HepG2 (cell line): Measurements from ENCODE around the gene PAX7. TPM values are rescaled to one million over a fixed set of nuclear protein-coding genes. Genes with fewer than 3 reads are reported as not detected.

Source experiments
- ATAC-seq: fragments of 200-7000 bp; cut with Tn5 transposase; 3 replicates; pipeline ENCODE4 v1.9.1; 2020; ENCODE audit warnings: mild to moderate bottlenecking, moderate library complexity
- BruUV-seq: library from RNA; stranded (reverse); fragments of 400-500 nt; replicated peaks from 2 replicates; lab custom pipeline; 2021; lab: Mats Ljungman, UMichigan
- CTCF ChIA-PET: fragments of 300-600 bp; formaldehyde crosslinking; extraction: SDS; loops from one replicate; lab custom pipeline; 2021; ENCODE audit warnings: low total read pairs, inconsistent platforms, low intra/inter-chr PET ratio; lab: Yijun Ruan, JAX
- POLR2A ChIA-PET: fragments of 350-600 bp; sonication (Branson Sonifier 250); formaldehyde crosslinking; loops from one replicate; lab custom pipeline; 2020; ENCODE audit warnings: antibody characterized with exemption, inconsistent platforms; lab: Yijun Ruan, JAX
- DNase-seq: peaks from one replicate; pipeline ENCODE4 v3.0.0-alpha.2; 2015; ENCODE audit warnings: low spot score
- FAIRE-seq: peaks from 3 replicates; lab custom pipeline; 2011; peaks lifted over from hg19 to GRCh38; lab: Jason Lieb, UNC
- H2AFZ ChIP-seq: one replicate; pipeline ENCODE4 v1.6.1; 2011; ENCODE audit warnings: low read length, inconsistent platforms
- H3K27ac ChIP-seq: fragments of 300-600 bp; 3 replicates; pipeline ENCODE4 v1.8.0; 2011; ENCODE audit warnings: mixed run types, mild to moderate bottlenecking, mixed read lengths, low read length, inconsistent platforms; ENCODE audit not compliant: insufficient read depth; ENCODE audit errors: extremely low read length
- H3K27me3 ChIP-seq, 2 experiments: fragments of 200-600 bp in 1 of 2; 2 replicates in 1 of 2; 3 replicates in 1 of 2; pipeline versions ENCODE4 v1.6.0 to v1.8.0; 2011; ENCODE audit warnings: low read length in 2 of 2, mild to moderate bottlenecking in 2 of 2, moderate library complexity in 2 of 2, inconsistent platforms in 1 of 2; ENCODE audit not compliant: insufficient read depth in 2 of 2, control insufficient read depth in 1 of 2
- H3K36me3 ChIP-seq, 2 experiments: fragments of 200-600 bp in 1 of 2; replicated peaks in 1 of 2; 2 replicates in 1 of 2; 3 replicates in 1 of 2; pipeline versions ENCODE4 v1.5.1 to v1.8.0; 2011; ENCODE audit warnings: low read length in 2 of 2, inconsistent platforms in 1 of 2; ENCODE audit not compliant: insufficient read depth in 2 of 2, control insufficient read depth in 1 of 2
- H3K4me1 ChIP-seq: 2 replicates; pipeline ENCODE4 v1.5.1; 2012; ENCODE audit warnings: low read length, inconsistent platforms; ENCODE audit not compliant: insufficient read depth
- H3K4me2 ChIP-seq: 2 replicates; pipeline ENCODE4 v1.6.0; 2011; ENCODE audit warnings: low read depth, low read length, inconsistent platforms
- H3K4me3 ChIP-seq, 3 experiments: fragments of 200-600 bp in 1 of 3; sonication (generic), shearing (Covaris generic) in 1 of 3; replicated peaks in 1 of 3; 2 replicates each; pipeline ENCODE4 v1.5.1; 2011 to 2016; ENCODE audit warnings: low read length in 3 of 3, inconsistent platforms in 2 of 3, low read depth in 2 of 3, mild to moderate bottlenecking in 2 of 3, control low read depth in 1 of 3, mixed read lengths in 1 of 3; ENCODE audit not compliant: insufficient read depth in 1 of 3
- H3K79me2 ChIP-seq: one replicate; pipeline ENCODE4 v1.6.1; 2011; ENCODE audit warnings: low read length, inconsistent platforms; ENCODE audit not compliant: insufficient read depth
- H3K9ac ChIP-seq: 2 replicates; pipeline ENCODE4 v1.6.0; 2011; ENCODE audit warnings: mild to moderate bottlenecking, low read depth, low read length, inconsistent platforms; ENCODE audit not compliant: insufficient read depth
- H3K9me3 ChIP-seq: 2 replicates; pipeline ENCODE4 v1.5.1; 2012; ENCODE audit warnings: mild to moderate bottlenecking, low read length
- H4K20me1 ChIP-seq: 2 replicates; pipeline ENCODE4 v1.6.0; 2011; ENCODE audit warnings: inconsistent platforms, mild to moderate bottlenecking, low read length, moderate library complexity; ENCODE audit not compliant: insufficient read depth
- HNF1A ChIP-seq, 2 experiments: sonication (generic) in 1 of 2; formaldehyde crosslinking in 1 of 2; IDR thresholded peaks; 2 replicates each; pipeline versions ENCODE4 v1.4.0 to v1.6.1; 2016 to 2020; ENCODE audit warnings: borderline replicate concordance in 1 of 2, low read depth in 1 of 2, mild to moderate bottlenecking in 1 of 2, missing genetic modification reagents in 1 of 2
- MAF1 ChIP-seq: sonication (generic); formaldehyde crosslinking; IDR thresholded peaks from 2 replicates; pipeline ENCODE4 v1.5.0; 2020; ENCODE audit warnings: missing genetic modification reagents, borderline replicate concordance
- MLXIP ChIP-seq: sonication (generic); formaldehyde crosslinking; IDR thresholded peaks from 2 replicates; pipeline ENCODE4 v1.9.0; 2021; ENCODE audit warnings: missing genetic modification reagents, borderline replicate concordance
- PHF5A ChIP-seq: IDR thresholded peaks from one replicate; pipeline ENCODE4 v1.6.1; 2018; ENCODE audit warnings: low read depth, missing genetic modification reagents; ENCODE audit not compliant: unreplicated experiment
- TGIF2 ChIP-seq: IDR thresholded peaks from 2 replicates; pipeline ENCODE4 v1.6.1; 2016; ENCODE audit warnings: control low read depth, missing compliant biosample characterization
- ZNF549 ChIP-seq: sonication (generic); formaldehyde crosslinking; IDR thresholded peaks from 2 replicates; pipeline ENCODE4 v1.5.0; 2020; ENCODE audit warnings: missing genetic modification reagents
- WGBS: methylation state at CpG from one replicate; pipeline ENCODE4 v1.1.6; 2017; ENCODE audit warnings: low lambda C conversion rate; 5-methylcytosine and 5-hydroxymethylcytosine counted together
- in situ Hi-C: cut with HindIII; loops from 2 replicates; pipeline ENCODE4 v1.10.0; 2017; ENCODE audit warnings: low pct_unique_long_range_greater_than_20kb; ENCODE audit not compliant: extremely low pct_ligation_motif_present
- intact Hi-C: fragments of 100-400 bp; cut with micrococcal nuclease; formaldehyde crosslinking; loops from one replicate; pipeline ENCODE4 v1.10.0; 2022; ENCODE audit not compliant: unreplicated experiment
- polyA plus RNA-seq, 8 experiments: library from polyadenylated mRNA; depleted of rRNA in 3 of 8; stranded (reverse) in 7 of 8; unstranded in 1 of 8; fragments of >200 nt; fragmentation: Illumina TruSeq in 4 of 8; extraction: Trizol in 4 of 8; gene quantifications; 2 replicates each; pipeline versions ENCODE4 v1.2.1 to v1.2.3, GENCODE V29; 2011 to 2016; ENCODE audit warnings: low read depth in 4 of 8, missing spikeins in 1 of 8, mixed read lengths in 1 of 8; ENCODE audit not compliant: insufficient read depth in 1 of 8
- total RNA-seq, 5 experiments: library from RNA; depleted of rRNA; stranded (reverse); fragments of >200 nt; fragmentation: Illumina TruSeq; extraction: Trizol; gene quantifications; 2 replicates each; pipeline ENCODE4 v1.2.3, GENCODE V29; 2016; ENCODE audit warnings: low read depth in 1 of 5

PAX7 gene
- total and polyA plus RNA-seq, 2 of the 13 experiments (the other 11 are each of a cell fraction or from before 2014, with no cell fraction given): not detected

- Histone ChIP-seq H3K9ac (no peak overlapping the region), H3K4me2 (no peak overlapping the region), H2AFZ (no peak overlapping the region), H3K4me1 (no peaks in the 10 kb centered on the region), H4K20me1 (no peaks in the 10 kb centered on the region), H3K36me3 (no peaks in the 10 kb centered on the region), H3K27me3 (peaks cover 8 to 47% of the 10 kb centered on the region in 2 experiments; a peak in 4 of 5 replicates), H3K4me3 (no peak overlapping the region), H3K79me2 (no peaks in the 10 kb centered on the region), H3K9me3 (no peaks in the 10 kb centered on the region), H3K27ac (no peak overlapping the region)
- intact Hi-C loops (no loop called here), in situ Hi-C loops (loop anchor here (5.0 kb wide), 1 partner anchor 82 kb away; no protein-coding TSS in a partner anchor)
- FAIRE-seq (no peak), ATAC-seq (no peak), DNase-seq (no peak)
- ChIA-PET CTCF (no interaction called here), POLR2A (no interaction called here)
- no TSS peak for BruUV-seq
- 0% methylated on average over 5 of the region's 16 CpGs for WGBS
- no peak for TF ChIP-seq MAF1 (CRISPR knock-in tag)
- no peak for TF ChIP-seq TGIF2 (CRISPR knock-in tag)
- no peak for TF ChIP-seq ZNF549 (CRISPR knock-in tag)
These were observed 53.7 kb downstream of the PAX7 start for GRCh38 chr1:18684303-18684702.

GRCh38 chr1:18686540-18686939 is 55.9 kb downstream of the PAX7 start:
- CTCF ChIA-PET: no interaction called here
- intact Hi-C loops: no loop called here
- no peak for ATAC-seq

More at GRCh38 chr1:18686540-18686939, 55.9 kb downstream of the PAX7 start:
- 1% methylated on average over 3 of the region's 3 CpGs for WGBS
- BruUV-seq: no TSS peak
- no peaks in the 10 kb centered on the region for H3K9me3 ChIP-seq
- no peaks in the 10 kb centered on the region for H3K79me2 ChIP-seq
- FAIRE-seq: no peak
- H3K9ac ChIP-seq: no peak overlapping the region
- peaks cover 5 to 47% of the 10 kb centered on the region in 2 experiments; a peak in 4 of 5 replicates for H3K27me3 ChIP-seq
- in situ Hi-C loops: no loop called here
- no peak overlapping the region for H3K27ac ChIP-seq
- H3K36me3 ChIP-seq: no peaks in the 10 kb centered on the region
- no peaks in the 10 kb centered on the region for H4K20me1 ChIP-seq
- H3K4me2 ChIP-seq: no peak overlapping the region
- TF ChIP-seq MLXIP: no peak
- TF ChIP-seq PHF5A: no peak
- TF ChIP-seq HNF1A (IDR thresholded peaks at IDR 0.05; ENCODE audit: low read depth): no peak
- TF ChIP-seq HNF1A (CRISPR knock-in tag; IDR thresholded peaks at IDR 0.05; ENCODE audit: borderline replicate concordance): no peak
- TF ChIP-seq, all 625 proteins: peak for 0
- no peak for DNase-seq
- POLR2A ChIA-PET: no interaction called here
- no peak overlapping the region for H2AFZ ChIP-seq
- H3K4me1 ChIP-seq: no peaks in the 10 kb centered on the region
- H3K4me3 ChIP-seq: no peak overlapping the region
